HG03025 (cell line): ENCODE results near the gene FAHD2A.
"Not testable (repeated sequence)": the region's sequence is repeated elsewhere in the genome, so short reads cannot be mapped to it uniquely, and the experiment has no call there.

ENCODE experiments used
- ATAC-seq: cut with Tn5 transposase; IDR thresholded peaks from one replicate; pipeline ENCODE4 v1.9.1; 2021; ENCODE audit warnings: mild to moderate bottlenecking, moderate library complexity; ENCODE audit not compliant: unreplicated experiment, low FRiP score

FAHD2A gene

DNA sequence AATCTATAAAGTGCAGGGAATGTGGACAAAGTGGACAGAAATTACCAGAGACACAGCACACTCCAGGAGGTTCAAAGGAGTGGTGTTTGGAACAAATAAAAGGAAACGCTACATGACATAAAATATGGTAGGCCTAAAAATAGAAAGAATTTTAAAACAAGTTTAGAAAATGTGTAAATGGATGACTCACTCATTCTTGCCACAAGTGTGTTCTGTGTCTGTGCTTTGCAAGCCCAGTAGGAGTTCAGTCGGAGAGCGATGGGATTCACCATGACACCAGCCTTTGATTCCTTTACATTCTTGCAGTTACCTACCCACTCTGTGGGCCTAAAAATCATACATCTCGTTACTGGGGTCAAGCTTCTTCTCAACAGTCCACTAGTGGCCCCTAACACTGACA, 30.9 kb downstream of the FAHD2A start:
- not testable (repeated sequence) for ATAC-seq

DNA sequence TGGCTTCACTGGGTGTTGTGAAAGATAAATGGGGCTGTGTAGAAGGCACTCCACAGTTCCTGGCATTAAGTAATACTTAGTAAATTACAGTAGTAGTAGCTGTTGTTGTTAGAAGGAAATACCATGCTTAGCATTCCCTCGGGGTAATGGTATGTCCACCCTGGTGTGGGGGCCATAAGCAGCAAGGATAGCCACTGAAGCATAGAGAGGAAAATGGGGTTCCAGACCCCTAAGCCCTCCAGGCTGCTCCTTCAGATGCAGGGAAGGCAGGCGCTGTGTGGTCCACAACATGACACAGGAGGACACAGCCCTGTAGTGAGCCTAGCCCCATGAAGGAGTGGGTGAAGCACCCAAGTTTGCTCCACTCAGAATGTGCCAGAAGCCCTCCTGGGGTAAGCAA, 31.5 kb downstream of the FAHD2A start:
- not testable (repeated sequence) for ATAC-seq

DNA sequence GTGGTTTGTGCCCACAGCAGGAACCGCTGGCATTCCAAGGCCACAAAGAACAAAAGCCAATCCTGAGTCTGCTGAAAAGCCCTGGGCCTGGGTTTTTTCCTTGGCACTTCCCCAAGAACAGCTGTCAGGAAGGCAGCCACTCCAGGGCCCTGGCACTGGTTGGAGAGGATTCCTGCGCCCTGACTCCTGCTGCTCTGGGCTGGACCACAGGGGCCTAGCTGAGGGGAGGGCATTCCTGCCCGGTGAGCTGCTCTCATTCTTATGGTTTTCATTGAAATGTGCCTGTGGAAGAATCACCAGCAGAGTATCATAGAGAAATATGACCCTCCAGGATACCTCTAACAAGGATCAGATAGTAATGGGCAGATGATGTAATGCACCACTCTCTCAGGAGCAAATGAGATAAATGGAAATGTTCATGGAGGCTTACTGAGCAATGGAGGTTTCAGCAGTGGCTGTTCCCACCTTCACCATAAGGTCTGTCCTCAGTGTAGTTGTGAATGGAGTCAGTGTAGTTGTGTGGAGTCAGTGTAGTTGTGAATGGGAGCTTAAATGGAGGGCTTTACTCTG, 32.1 kb downstream of the FAHD2A start:
- ATAC-seq: not testable (repeated sequence)

DNA sequence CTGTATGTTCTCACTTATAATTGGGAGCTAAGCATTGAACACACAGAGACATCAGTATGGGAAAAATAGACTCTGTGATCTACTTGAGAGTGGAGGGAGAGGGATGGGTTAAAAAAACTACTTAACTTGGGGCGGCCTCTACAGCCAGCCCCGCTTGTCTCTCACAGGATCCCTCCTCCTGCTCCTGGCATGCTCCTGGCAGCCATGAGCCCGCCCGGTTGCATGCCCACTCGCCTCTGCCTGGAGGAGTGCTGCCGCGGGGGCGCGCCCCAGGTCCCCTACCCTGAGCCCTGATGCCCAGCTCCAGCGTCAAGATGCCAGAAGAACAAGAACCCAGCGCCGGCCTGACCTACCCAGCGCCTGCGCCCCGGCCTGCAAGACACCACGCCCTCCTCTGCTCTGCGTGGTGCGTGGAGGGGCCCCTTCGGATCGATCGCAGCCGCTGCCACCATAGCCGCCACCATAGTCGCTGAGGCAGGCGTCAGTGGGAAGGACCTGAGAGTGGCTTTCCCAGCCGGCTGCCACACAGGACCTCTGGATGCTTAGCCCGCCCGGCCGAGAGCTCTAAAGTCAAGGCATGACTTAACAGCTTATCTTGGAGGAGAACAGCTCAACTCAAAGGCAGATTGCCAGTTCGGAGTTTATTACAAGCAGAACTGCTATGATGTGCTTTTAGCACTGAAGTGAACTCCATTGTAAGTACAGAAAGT, 32.8 kb downstream of the FAHD2A start:
- not testable (repeated sequence) for ATAC-seq

DNA sequence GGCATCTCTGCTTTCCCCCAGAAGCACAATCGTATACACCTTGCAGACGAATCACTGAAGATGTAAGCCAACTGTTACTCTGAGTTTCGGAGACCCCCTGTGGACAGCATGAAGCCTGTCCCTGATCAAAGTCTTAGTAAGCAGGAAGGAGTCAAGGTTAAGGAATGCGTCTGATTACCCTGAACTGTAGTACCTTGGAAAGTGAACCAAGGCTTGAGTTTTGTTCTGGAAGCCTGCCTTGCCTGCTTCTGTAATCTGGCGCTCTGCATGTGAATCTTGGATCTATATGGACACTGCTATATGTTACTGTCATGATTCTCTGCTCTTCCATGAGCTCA, 33.3 kb downstream of the FAHD2A start:
- ATAC-seq: not testable (repeated sequence)

DNA sequence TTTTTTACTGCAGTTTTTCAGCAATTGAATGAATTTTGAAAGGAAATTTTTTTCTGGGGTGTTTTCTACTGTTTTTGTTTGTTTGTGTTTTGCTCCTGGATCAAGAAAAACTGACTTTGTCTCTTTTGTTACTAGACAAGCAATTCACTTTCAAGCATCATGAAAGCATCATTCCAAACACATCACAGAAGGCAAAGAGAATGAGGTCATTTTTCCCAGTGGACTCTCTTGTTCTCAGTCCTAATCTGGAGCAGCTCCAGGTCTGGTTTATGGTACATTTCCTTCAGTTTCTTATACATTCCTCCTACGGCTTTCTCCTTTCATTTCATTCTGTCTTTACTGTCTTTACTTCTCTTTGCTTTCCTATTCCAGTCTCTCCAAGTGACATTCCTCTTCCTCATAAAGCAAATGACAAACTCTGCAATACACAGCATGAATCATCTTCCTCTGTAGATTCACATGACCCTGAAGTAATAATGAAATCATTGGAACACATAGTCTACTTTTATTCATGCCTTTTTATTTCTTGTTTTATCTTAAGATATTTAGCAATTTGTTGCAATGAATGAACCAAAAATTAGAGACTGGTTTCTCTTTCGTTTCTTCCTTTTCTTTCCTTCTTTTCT, 40.1 kb downstream of the FAHD2A start:
- ATAC-seq: not testable (repeated sequence)

DNA sequence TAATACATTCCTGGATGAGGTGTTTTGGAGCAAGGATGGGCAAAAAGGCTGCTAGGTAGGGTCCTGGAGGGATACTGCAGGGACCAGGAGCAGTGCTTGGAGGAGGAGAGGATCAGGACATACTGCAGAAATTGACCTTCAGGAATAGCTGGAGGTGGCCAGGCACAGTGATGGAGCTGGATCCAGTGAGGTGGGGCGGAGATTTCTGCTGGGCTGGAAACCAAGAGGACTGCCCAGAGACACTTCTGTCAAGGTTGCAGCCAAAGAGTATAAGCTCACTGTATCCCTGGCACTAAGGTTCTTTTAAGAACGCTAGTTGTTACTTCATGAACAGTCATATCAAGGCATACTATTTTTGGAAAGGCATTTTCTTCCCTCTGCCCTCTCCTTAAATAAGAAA, 42.8 kb downstream of the FAHD2A start:
- not testable (repeated sequence) for ATAC-seq

DNA sequence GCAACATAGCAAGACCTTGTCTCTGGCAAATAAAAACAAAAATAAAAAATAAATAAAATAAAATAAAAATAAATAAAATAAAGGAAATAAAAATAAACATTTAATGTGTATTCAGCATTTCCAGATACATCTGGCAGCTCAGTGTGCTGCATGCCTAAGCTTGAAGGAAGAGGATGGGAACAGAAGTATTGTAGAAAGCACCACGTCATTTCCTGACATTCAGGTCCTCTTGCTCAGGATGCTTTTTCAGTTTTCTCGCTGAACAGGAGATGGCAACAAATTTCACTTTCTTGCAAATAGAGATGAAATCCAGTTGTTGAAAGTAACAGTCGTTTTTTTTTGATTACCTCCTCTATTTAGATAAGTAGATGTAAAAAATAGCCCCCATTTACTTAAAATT, 60.8 kb downstream of the FAHD2A start:
- ATAC-seq: not testable (repeated sequence)
